ENCODE measurements around the gene CTXN2.

- TF ChIP-seq CTCF (conservative IDR thresholded peaks at IDR 0.05), result no peak
- TF ChIP-seq EZH2 (IDR thresholded peaks at IDR 0.05; ENCODE audit: low read depth), result no peak
These were observed 22.8 kb upstream of the CTXN2 start for GRCh38 chr15:48168616-48169015.

Measured in PC-9 (cell line).